ENCODE data around the gene CST9.

GRCh38 chr20:23601715-23602114 lies 4.0 kb downstream of the CST9 start:
- no peak for TF ChIP-seq CTCF (IDR thresholded peaks at IDR 0.05; ENCODE audit: low read length)
- no peak for TF ChIP-seq EZH2 (IDR thresholded peaks at IDR 0.05; ENCODE audit: borderline replicate concordance, low read length)

All from OCI-LY1 (cell line).